GM21825 (cell line): ENCODE data around the gene STAMBPL1.

Source experiments
- ATAC-seq: cut with Tn5 transposase; IDR thresholded peaks from one replicate; pipeline ENCODE4 v1.9.1; 2021; ENCODE audit warnings: mild to moderate bottlenecking, moderate library complexity; ENCODE audit not compliant: unreplicated experiment

Gene STAMBPL1

GRCh38 chr10:88946965-88947590 lies 67.0 kb downstream of the STAMBPL1 start:
- ATAC-seq = no peak

DNA sequence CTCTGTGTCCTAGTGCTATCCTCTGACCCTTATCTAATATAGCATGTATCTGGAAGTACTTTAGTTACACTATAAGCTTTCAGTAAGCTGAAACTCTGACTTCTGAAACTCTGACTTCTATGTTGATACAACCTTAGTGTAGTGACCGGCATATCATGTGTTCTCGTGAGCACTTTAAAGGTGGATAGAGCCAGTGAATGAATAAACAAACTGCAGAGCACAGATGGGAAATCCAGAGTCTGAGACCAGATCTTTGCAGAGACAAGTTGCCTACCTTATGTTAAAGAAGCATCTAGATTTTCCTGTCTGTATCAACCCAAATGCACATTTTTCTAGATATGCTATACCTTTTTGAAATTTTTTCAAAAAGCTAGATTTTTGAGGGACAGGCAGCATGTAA lies 69.0 kb downstream of the STAMBPL1 start:
- ATAC-seq = no peak

GRCh38 chr10:88949912-88950837 lies 70.1 kb downstream of the STAMBPL1 start:
- ATAC-seq = no peak

DNA sequence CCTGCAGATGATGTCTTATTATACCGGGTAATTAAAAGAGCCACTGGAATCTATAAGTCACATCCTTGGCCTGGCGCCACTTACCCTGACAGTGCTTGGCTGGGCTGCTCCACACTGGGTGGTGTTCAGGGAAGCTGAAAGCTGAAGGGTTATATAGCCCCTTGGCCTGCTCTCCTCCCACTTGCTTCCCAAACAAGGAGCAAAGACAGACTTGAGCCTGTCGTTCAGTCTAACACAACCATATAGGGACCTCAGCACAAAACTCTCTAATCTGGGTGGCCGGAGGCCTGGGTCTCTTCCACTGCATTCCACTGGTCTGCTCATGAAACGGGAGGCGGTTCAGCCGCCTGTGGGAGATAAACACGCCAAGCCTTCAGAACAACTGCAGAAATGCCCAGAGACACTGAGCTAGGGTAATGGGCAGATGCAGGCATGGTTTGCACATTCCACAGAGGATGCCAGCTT lies 72.6 kb downstream of the STAMBPL1 start, which contains the start of gene ACTA2:
ACTA2 (minus strand) TSS at position 127 of the 465 bp plus-strand sequence. CDS start 3,843 bp downstream, outside the sequence.
- ATAC-seq = no peak

- no peak for ATAC-seq
These were observed 73.6 kb downstream of the STAMBPL1 start for GRCh38 chr10:88953662-88954061.

GRCh38 chr10:88954458-88955083 lies 74.5 kb downstream of the STAMBPL1 start:
- no peak for ATAC-seq

DNA sequence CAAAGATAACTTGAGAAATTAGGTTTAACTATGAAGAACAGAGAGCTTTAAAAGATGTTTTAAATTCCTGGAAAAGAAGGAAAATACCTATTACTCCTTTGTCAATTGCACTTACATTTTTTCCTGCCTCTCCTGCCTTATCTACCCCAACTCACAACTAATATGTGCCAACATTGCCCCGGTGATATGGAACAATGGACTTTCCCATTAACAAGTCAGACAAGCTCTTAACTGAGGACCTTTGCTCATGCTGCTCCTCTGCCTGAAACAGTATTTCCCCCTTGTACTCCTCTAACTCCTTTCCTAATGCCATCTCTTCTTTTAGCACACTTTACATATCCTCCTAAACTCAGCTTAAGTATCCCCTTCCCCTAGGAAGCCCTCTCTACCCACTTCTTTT lies 77.3 kb downstream of the STAMBPL1 start:
- ATAC-seq = no peak

DNA sequence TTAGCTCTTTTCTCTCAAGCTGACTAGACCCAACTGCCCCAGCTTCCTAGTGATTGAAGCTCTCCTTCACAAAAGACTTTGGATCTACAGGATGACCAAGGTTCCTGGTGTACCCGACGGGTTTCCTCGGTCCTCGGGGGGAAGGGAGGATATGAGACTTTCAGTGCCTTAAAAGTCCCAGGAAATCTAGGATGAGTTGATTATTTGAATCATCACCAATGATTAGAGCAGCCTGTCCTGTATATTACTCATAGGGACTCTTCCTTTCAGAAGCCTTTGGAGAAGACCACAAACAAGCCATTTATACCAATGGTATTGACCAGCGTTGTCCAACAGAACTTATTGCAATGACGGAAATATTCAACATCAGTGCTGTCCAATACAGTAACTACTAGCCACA lies 78.7 kb downstream of the STAMBPL1 start:
- ATAC-seq = no peak

DNA sequence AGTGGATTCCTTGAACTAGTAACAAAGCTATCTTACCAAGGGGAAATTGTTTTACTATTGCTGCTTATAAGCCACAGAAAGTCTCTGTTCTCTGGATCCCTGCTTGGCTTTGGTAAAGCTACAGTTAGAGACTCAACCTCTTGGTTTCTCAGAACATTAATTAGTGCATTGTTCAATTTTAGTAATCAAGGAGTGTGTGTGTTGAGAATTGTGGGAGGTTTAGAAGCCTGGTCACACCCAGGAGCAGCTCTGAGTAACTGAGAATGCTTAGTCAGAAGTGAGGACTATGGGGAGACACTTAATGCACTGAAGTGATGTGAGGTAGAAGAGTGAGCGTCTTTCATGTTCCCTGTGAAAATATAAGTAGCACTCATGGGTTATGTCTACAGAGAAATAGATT lies 80.8 kb downstream of the STAMBPL1 start:
- ATAC-seq = no peak

GRCh38 chr10:88961266-88961665 lies 81.2 kb downstream of the STAMBPL1 start:
- no peak for ATAC-seq

DNA sequence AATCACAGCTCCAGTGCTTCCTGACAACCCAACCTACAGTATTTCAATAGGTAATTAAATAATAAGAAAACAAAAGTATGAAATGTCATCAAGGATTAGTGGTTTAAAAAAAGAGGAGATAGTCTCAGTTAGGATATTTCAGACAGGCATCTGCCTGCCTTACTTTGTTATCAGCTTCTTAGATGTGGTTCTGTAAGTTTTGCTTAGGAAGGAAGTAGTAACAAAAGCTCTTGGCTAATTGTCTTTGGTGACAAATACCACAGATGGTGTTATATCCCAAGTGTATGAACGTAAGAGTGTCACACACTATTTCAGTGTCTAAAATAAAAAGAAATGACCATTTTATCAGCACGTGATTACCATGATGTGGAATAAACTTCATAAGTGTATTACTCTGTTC lies 82.3 kb downstream of the STAMBPL1 start:
- no peak for ATAC-seq

DNA sequence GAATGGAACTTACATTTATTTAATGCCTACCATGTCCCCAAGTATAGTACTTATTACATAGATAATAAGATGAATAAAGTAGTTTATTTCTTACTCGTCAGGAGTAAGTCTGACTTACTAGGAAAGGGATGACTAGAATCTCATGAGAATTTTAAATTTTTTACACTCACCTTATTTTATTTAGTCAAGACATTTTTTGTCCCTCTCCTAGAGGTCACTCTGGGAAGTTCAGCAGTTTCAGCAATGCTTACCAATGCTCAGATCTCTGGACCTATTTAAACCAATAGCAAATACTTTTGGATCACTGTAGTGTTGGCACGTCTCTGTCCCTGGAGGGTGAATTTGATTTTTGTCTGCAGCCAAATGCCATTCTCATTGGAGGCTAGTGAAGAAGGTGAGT lies 83.3 kb downstream of the STAMBPL1 start:
- ATAC-seq = no peak

DNA sequence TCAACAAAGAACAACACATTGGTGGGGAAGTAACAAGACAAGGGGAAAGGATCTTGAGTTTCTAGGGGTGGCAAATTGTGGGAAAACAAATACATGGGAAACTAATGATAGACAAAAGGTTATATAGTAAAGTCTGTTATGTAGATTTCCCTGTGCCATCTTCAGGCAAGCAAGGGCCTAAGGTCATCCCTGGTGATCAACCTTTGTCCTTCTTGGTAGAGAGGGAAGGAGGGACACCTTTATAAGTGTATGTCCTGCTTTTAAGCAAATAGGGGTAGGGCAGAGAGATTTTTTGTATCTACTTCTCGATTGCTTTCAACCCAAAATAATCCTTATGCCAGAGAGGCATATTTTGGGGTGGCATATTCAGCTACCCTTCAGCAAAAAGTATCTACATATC lies 84.3 kb downstream of the STAMBPL1 start:
- no peak for ATAC-seq

DNA sequence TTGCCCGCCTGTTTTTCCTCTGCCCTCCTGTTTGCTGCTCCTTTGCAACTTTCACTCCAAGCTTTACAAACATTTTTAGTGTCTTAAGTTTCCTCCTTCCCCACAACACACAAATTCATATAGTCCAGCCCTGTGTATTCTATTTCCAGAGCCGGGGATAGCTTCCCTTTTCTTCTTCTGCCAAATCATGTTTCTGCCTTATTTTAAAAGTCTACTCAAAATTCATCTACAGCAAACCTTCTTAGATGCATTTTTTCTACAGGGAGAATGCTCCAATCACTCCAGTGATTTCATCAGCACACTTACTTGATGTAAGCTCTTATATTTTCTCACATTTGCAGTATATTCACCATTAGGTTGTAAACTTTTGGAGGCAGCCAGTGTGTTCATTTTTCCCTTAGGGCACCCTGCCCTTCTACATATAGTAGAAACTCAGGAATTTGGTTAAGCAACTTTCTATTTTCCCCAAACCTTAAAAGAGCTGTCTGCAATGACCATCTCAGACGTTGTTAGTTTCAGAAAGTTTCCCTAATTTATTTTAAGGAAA lies 84.9 kb downstream of the STAMBPL1 start:
- no peak for ATAC-seq

- ATAC-seq = no peak
These were observed 86.8 kb downstream of the STAMBPL1 start for GRCh38 chr10:88966797-88967196.

GRCh38 chr10:88968391-88968790 lies 88.3 kb downstream of the STAMBPL1 start:
- ATAC-seq = no peak

GRCh38 chr10:88971221-88972061 lies 91.4 kb downstream of the STAMBPL1 start:
- no peak for ATAC-seq
